GM19397 (cell line): ENCODE measurements around the gene TFE3.
"Not testable (repeated sequence)": the region's sequence is repeated elsewhere in the genome, so short reads cannot be mapped to it uniquely, and the experiment has no call there.

Source experiments
- ATAC-seq: cut with Tn5 transposase; IDR thresholded peaks from one replicate; pipeline ENCODE4 v1.9.1; 2021; ENCODE audit warnings: mild to moderate bottlenecking, moderate library complexity; ENCODE audit not compliant: unreplicated experiment

TFE3 gene

GRCh38 chrX:49002091-49002935 lies 40.8 kb downstream of the TFE3 start, which contains the start of gene GRIPAP1:
TSS of gene GRIPAP1 (minus strand) at chrX:49002264. CDS start at chrX:49002229, 35 bp downstream.
- peak; percentile 87 for ATAC-seq

GRCh38 chrX:49001521-49002090 lies 41.6 kb downstream of the TFE3 start:
- peak; percentile 25 for ATAC-seq

- ATAC-seq = no peak
Measured at GRCh38 chrX:49000636-49001035, 42.5 kb downstream of the TFE3 start.

- ATAC-seq = no peak
Measured at GRCh38 chrX:48999030-48999429, 44.1 kb downstream of the TFE3 start.

GRCh38 chrX:48998391-48998790 lies 44.8 kb downstream of the TFE3 start:
- ATAC-seq = no peak

GRCh38 chrX:48997865-48998264 lies 45.3 kb downstream of the TFE3 start:
- no peak for ATAC-seq

- no peak for ATAC-seq
Measured at GRCh38 chrX:48997455-48997854, 45.7 kb downstream of the TFE3 start.

GRCh38 chrX:48996969-48997368 lies 46.2 kb downstream of the TFE3 start:
- ATAC-seq = no peak

- no peak for ATAC-seq
Measured at GRCh38 chrX:48992341-48992740, 50.8 kb downstream of the TFE3 start.

- ATAC-seq = no peak
Measured at GRCh38 chrX:48989483-48989882, 53.7 kb downstream of the TFE3 start.

GRCh38 chrX:48983896-48984295 lies 59.3 kb downstream of the TFE3 start:
- no peak for ATAC-seq

GRCh38 chrX:48983081-48983480 lies 60.1 kb downstream of the TFE3 start:
- ATAC-seq = no peak

GRCh38 chrX:48981178-48981577 lies 62.0 kb downstream of the TFE3 start:
- no peak for ATAC-seq

GRCh38 chrX:48980341-48980740 lies 62.8 kb downstream of the TFE3 start:
- ATAC-seq = not testable (repeated sequence)
